GM23338 (cell line): ENCODE data around the gene PRUNE2. TPM values are rescaled to one million over a fixed set of nuclear protein-coding genes. Genes with fewer than 3 reads are reported as not detected.

Experiments
- ATAC-seq: fragments of 200-7000 bp; cut with Tn5 transposase; 3 replicates; pipeline ENCODE4 v1.9.1; 2020
- DNase-seq: peaks from one replicate; pipeline ENCODE4 v3.0.0-alpha.2; 2015; ENCODE audit warnings: low spot score
- H2AFZ ChIP-seq: fragments of 200-600 bp; sonication (generic); 2 replicates; pipeline ENCODE4 v1.8.0; 2016; ENCODE audit warnings: antibody characterized with exemption, mild to moderate bottlenecking, moderate library complexity
- H3F3A ChIP-seq: fragments of 200-600 bp; sonication (generic); replicated peaks from 2 replicates; pipeline ENCODE4 v1.8.0; 2017; ENCODE audit warnings: antibody characterized with exemption, mixed run types, low read depth
- H3K27ac ChIP-seq: fragments of 200-600 bp; sonication (generic); 2 replicates; pipeline ENCODE4 v1.6.1; 2016; ENCODE audit warnings: low read depth
- H3K27me3 ChIP-seq: fragments of 200-600 bp; sonication (generic); 2 replicates; pipeline ENCODE4 v1.8.0; 2016; ENCODE audit warnings: mild to moderate bottlenecking, mixed run types, moderate library complexity; ENCODE audit not compliant: insufficient read depth
- H3K36me3 ChIP-seq: fragments of 200-600 bp; sonication (generic); 2 replicates; pipeline ENCODE4 v1.8.0; 2016; ENCODE audit warnings: mild to moderate bottlenecking; ENCODE audit not compliant: insufficient read depth
- H3K4me1 ChIP-seq: fragments of 200-600 bp; sonication (generic); 2 replicates; pipeline ENCODE4 v1.8.0; 2016; ENCODE audit warnings: mild to moderate bottlenecking, moderate library complexity; ENCODE audit not compliant: insufficient read depth
- H3K4me2 ChIP-seq: fragments of 200-600 bp; sonication (generic); 2 replicates; pipeline ENCODE4 v1.7.1; 2017; ENCODE audit warnings: mixed run types
- H3K4me3 ChIP-seq: fragments of 200-600 bp; sonication (generic); 2 replicates; pipeline ENCODE4 v1.6.1; 2016; ENCODE audit warnings: mixed run types
- H3K79me2 ChIP-seq: fragments of 200-600 bp; sonication (generic); replicated peaks from 2 replicates; pipeline ENCODE4 v1.8.0; 2017; ENCODE audit warnings: mild to moderate bottlenecking; ENCODE audit not compliant: insufficient read depth
- H3K9me2 ChIP-seq: fragments of 200-600 bp; sonication (generic); 2 replicates; pipeline ENCODE4 v1.8.0; 2017; ENCODE audit not compliant: insufficient read depth
- H4K20me1 ChIP-seq: fragments of 200-600 bp; sonication (generic); replicated peaks from 2 replicates; pipeline ENCODE4 v1.8.0; 2017; ENCODE audit warnings: mild to moderate bottlenecking; ENCODE audit not compliant: insufficient read depth
- H3K27ac Mint-ChIP-seq: 2 replicates; pipeline ENCODE4 v1.8.0; 2020; ENCODE audit warnings: inconsistent platforms, mild to moderate bottlenecking, moderate library complexity, mixed read lengths
- H3K27me3 Mint-ChIP-seq: 3 replicates; pipeline ENCODE4 v1.8.0; 2022; ENCODE audit warnings: low read depth, mild to moderate bottlenecking, moderate library complexity, mixed read lengths, inconsistent platforms; ENCODE audit not compliant: insufficient read depth, poor library complexity
- H3K36me3 Mint-ChIP-seq: 3 replicates; pipeline ENCODE4 v1.8.0; 2021; ENCODE audit warnings: low read depth, mild to moderate bottlenecking, inconsistent platforms, moderate library complexity, mixed read lengths
- H3K4me1 Mint-ChIP-seq: 3 replicates; pipeline ENCODE4 v1.8.0; 2020; ENCODE audit warnings: mild to moderate bottlenecking, inconsistent platforms, mixed read lengths
- H3K4me3 Mint-ChIP-seq: 3 replicates; pipeline ENCODE4 v1.8.0; 2021; ENCODE audit warnings: moderate library complexity, mild to moderate bottlenecking, inconsistent platforms, mixed read lengths
- H3K9me3 Mint-ChIP-seq: 3 replicates; pipeline ENCODE4 v1.8.0; 2020; ENCODE audit warnings: moderate library complexity, mild to moderate bottlenecking, inconsistent platforms, mixed read lengths
- ETS1 ChIP-seq: IDR thresholded peaks from 2 replicates; pipeline ENCODE4 v1.6.1; 2016; ENCODE audit warnings: antibody characterized with exemption
- EZH2 ChIP-seq: fragments of 200-600 bp; sonication (generic); IDR thresholded peaks from one replicate; pipeline ENCODE4 v1.8.0; 2017; ENCODE audit warnings: antibody characterized with exemption, mild to moderate bottlenecking, low read depth; ENCODE audit not compliant: unreplicated experiment
- EZH2phosphoT487 ChIP-seq: fragments of 200-600 bp; sonication (generic); IDR thresholded peaks from one replicate; pipeline ENCODE4 v1.8.1; 2018; ENCODE audit warnings: antibody characterized with exemption; ENCODE audit not compliant: unreplicated experiment
- JUNB ChIP-seq: IDR thresholded peaks from one replicate; pipeline ENCODE4 v1.6.1; 2016; ENCODE audit warnings: antibody characterized with exemption; ENCODE audit not compliant: unreplicated experiment
- STAT1 ChIP-seq: IDR thresholded peaks from one replicate; pipeline ENCODE4 v1.6.1; 2016; ENCODE audit warnings: antibody characterized with exemption; ENCODE audit not compliant: unreplicated experiment
- ZNF114 ChIP-seq: fragments of 250-450 bp; sonication (Bioruptor Pico); IDR thresholded peaks from 2 replicates; pipeline ENCODE4 v1.5.0; 2020; ENCODE audit warnings: mild to moderate bottlenecking, moderate library complexity
- polyA plus RNA-seq: library from polyadenylated mRNA; unstranded; fragments of >200 nt; fragmentation: Nextera tagmentation; extraction: Ambion mirVana; gene quantifications from 2 replicates; pipeline ENCODE4 v1.2.1, GENCODE V29; 2016
- total RNA-seq: library from RNA; depleted of rRNA; stranded (reverse); fragments of >200 nt; shearing (Covaris generic); gene quantifications from 2 replicates; pipeline ENCODE4 v1.2.3, GENCODE V29; 2014
- TF ChIP-seq, protein P1 (sequence below), 2 experiments: fragments of 200-600 bp in 1 of 2; sonication (generic) in 1 of 2; conservative IDR thresholded peaks; 2 replicates each; pipeline versions ENCODE4 v1.5.1 to v1.6.1; 2016 to 2017; ENCODE audit warnings: antibody characterized with exemption in 2 of 2, low read depth in 2 of 2, mild to moderate bottlenecking in 2 of 2, moderate library complexity in 1 of 2
- TF ChIP-seq, protein P2 (sequence below): IDR thresholded peaks from one replicate; pipeline ENCODE4 v1.6.1; 2018; ENCODE audit warnings: antibody characterized with exemption; ENCODE audit not compliant: unreplicated experiment

The PRUNE2 gene
- total and polyA plus RNA-seq, 2 experiments from 2014 or later, result 10.6 to 26.5 TPM

GRCh38 chr9:76732341-76732958 lies 173.5 kb downstream of the PRUNE2 start:
- H3F3A ChIP-seq, result no peaks in the 10 kb centered on the region
- Mint-ChIP-seq H3K4me3 (no peak overlapping the region), H3K27ac (no peak overlapping the region), H3K27me3 (peaks cover 8% of the 10 kb centered on the region), H3K4me1 (no peaks in the 10 kb centered on the region), H3K36me3 (no peaks in the 10 kb centered on the region), H3K9me3 (no peaks in the 10 kb centered on the region)
- H3K79me2 ChIP-seq, result no peaks in the 10 kb centered on the region
- H3K9me2 ChIP-seq, result no peaks in the 10 kb centered on the region
- no peak for ATAC-seq
- DNase-seq, result no peak
- no peaks in the 10 kb centered on the region for H3K27me3 ChIP-seq
- no peak overlapping the region for H2AFZ ChIP-seq
- TF ChIP-seq ZNF114, result no peak
- TF ChIP-seq, protein P1, sequence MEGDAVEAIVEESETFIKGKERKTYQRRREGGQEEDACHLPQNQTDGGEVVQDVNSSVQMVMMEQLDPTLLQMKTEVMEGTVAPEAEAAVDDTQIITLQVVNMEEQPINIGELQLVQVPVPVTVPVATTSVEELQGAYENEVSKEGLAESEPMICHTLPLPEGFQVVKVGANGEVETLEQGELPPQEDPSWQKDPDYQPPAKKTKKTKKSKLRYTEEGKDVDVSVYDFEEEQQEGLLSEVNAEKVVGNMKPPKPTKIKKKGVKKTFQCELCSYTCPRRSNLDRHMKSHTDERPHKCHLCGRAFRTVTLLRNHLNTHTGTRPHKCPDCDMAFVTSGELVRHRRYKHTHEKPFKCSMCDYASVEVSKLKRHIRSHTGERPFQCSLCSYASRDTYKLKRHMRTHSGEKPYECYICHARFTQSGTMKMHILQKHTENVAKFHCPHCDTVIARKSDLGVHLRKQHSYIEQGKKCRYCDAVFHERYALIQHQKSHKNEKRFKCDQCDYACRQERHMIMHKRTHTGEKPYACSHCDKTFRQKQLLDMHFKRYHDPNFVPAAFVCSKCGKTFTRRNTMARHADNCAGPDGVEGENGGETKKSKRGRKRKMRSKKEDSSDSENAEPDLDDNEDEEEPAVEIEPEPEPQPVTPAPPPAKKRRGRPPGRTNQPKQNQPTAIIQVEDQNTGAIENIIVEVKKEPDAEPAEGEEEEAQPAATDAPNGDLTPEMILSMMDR (conservative IDR thresholded peaks at IDR 0.05; ENCODE audit: low read depth in 2 of 2), result no peak
- no peak overlapping the region for H3K4me3 ChIP-seq
- no peaks in the 10 kb centered on the region for H3K4me1 ChIP-seq
- no peaks in the 10 kb centered on the region for H4K20me1 ChIP-seq
- no peaks in the 10 kb centered on the region for H3K36me3 ChIP-seq
- H3K4me2 ChIP-seq, result no peak overlapping the region
- no peak overlapping the region for H3K27ac ChIP-seq

DNA sequence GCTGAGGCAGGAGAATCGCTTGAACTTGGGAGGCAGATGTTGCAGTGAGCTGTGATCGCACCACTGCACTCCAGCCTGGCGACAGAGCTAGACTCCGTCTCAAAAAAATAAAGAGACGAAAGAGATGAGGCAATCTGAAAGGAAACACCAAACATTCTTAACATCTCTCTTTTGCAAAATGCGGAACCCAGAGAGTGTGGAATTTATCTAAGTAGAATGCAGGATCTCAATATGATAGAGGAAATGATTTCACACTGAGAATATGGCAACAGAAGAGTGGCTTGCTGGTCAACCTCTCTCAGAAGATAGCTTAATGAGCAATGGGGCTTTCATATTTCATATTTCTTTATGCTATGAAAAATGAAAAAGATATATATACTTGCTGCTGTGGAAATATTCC lies 175.1 kb downstream of the PRUNE2 start:
- no peaks in the 10 kb centered on the region for H3F3A ChIP-seq
- H3K9me3 Mint-ChIP-seq, result no peaks in the 10 kb centered on the region
- H3K4me1 Mint-ChIP-seq, result no peaks in the 10 kb centered on the region
- no peaks in the 10 kb centered on the region for H3K36me3 Mint-ChIP-seq
- H2AFZ ChIP-seq, result no peak overlapping the region
- H3K36me3 ChIP-seq, result no peaks in the 10 kb centered on the region
- no peaks in the 10 kb centered on the region for H3K4me1 ChIP-seq
- no peak overlapping the region for H3K27ac Mint-ChIP-seq
- H3K27me3 Mint-ChIP-seq, result peaks cover 8% of the 10 kb centered on the region
- no peak overlapping the region for H3K4me2 ChIP-seq
- no peak for ATAC-seq
- H3K79me2 ChIP-seq, result no peaks in the 10 kb centered on the region
- no peak overlapping the region for H3K4me3 ChIP-seq
- H3K27me3 ChIP-seq, result no peaks in the 10 kb centered on the region
- H3K27ac ChIP-seq, result no peak overlapping the region
- no peak overlapping the region for H3K4me3 Mint-ChIP-seq
- H3K9me2 ChIP-seq, result no peaks in the 10 kb centered on the region
- no peak for DNase-seq
- H4K20me1 ChIP-seq, result no peaks in the 10 kb centered on the region
- TF ChIP-seq ETS1 (no peak), EZH2 (no peak), EZH2phosphoT487 (no peak), STAT1 (no peak), JUNB (no peak)
- TF ChIP-seq, protein P2, sequence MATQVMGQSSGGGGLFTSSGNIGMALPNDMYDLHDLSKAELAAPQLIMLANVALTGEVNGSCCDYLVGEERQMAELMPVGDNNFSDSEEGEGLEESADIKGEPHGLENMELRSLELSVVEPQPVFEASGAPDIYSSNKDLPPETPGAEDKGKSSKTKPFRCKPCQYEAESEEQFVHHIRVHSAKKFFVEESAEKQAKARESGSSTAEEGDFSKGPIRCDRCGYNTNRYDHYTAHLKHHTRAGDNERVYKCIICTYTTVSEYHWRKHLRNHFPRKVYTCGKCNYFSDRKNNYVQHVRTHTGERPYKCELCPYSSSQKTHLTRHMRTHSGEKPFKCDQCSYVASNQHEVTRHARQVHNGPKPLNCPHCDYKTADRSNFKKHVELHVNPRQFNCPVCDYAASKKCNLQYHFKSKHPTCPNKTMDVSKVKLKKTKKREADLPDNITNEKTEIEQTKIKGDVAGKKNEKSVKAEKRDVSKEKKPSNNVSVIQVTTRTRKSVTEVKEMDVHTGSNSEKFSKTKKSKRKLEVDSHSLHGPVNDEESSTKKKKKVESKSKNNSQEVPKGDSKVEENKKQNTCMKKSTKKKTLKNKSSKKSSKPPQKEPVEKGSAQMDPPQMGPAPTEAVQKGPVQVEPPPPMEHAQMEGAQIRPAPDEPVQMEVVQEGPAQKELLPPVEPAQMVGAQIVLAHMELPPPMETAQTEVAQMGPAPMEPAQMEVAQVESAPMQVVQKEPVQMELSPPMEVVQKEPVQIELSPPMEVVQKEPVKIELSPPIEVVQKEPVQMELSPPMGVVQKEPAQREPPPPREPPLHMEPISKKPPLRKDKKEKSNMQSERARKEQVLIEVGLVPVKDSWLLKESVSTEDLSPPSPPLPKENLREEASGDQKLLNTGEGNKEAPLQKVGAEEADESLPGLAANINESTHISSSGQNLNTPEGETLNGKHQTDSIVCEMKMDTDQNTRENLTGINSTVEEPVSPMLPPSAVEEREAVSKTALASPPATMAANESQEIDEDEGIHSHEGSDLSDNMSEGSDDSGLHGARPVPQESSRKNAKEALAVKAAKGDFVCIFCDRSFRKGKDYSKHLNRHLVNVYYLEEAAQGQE, result no peak
- TF ChIP-seq, protein P1 (conservative IDR thresholded peaks at IDR 0.05; ENCODE audit: low read depth in 2 of 2), result no peak
